A549 (cell line): Measurements from ENCODE around the gene MAGEA2.
"Not testable (repeated sequence)": the region's sequence is repeated elsewhere in the genome, so short reads cannot be mapped to it uniquely, and the experiment has no call there.

Experiments used
- CBX2 ChIP-seq: fragments of 200-600 bp; sonication (generic); IDR thresholded peaks from 2 replicates; pipeline ENCODE4 v1.6.1; 2016; ENCODE audit warnings: low read depth, mild to moderate bottlenecking, borderline replicate concordance
- ELK1 ChIP-seq: fragments of 150-350 bp; IDR thresholded peaks from 2 replicates; pipeline ENCODE4 v1.6.1; 2014; ENCODE audit warnings: low read depth, mild to moderate bottlenecking, low read length
- KDM1A ChIP-seq: fragments of 200-600 bp; sonication (generic); IDR thresholded peaks from 2 replicates; pipeline ENCODE4 v1.6.1; 2016; ENCODE audit warnings: low read depth, mild to moderate bottlenecking
- MAZ ChIP-seq: fragments of 150-350 bp; IDR thresholded peaks from 2 replicates; pipeline ENCODE4 v1.6.1; 2014; ENCODE audit warnings: antibody characterized with exemption, low read depth, low read length, borderline replicate concordance
- PHF8 ChIP-seq: fragments of 200-600 bp; sonication (generic); IDR thresholded peaks from 2 replicates; pipeline ENCODE4 v1.6.1; 2016; ENCODE audit warnings: low read depth, mild to moderate bottlenecking, antibody characterized with exemption, moderate library complexity, borderline replicate concordance
- TF ChIP-seq, protein P1 (sequence below): fragments of >200 bp; sonication (Bioruptor Twin); formaldehyde crosslinking; IDR thresholded peaks from 3 replicates; pipeline ENCODE4 v1.5.1; 2016
- TF ChIP-seq, protein P2 (sequence below): IDR thresholded peaks from 2 replicates; pipeline ENCODE4 v1.6.1; 2012

DNA sequence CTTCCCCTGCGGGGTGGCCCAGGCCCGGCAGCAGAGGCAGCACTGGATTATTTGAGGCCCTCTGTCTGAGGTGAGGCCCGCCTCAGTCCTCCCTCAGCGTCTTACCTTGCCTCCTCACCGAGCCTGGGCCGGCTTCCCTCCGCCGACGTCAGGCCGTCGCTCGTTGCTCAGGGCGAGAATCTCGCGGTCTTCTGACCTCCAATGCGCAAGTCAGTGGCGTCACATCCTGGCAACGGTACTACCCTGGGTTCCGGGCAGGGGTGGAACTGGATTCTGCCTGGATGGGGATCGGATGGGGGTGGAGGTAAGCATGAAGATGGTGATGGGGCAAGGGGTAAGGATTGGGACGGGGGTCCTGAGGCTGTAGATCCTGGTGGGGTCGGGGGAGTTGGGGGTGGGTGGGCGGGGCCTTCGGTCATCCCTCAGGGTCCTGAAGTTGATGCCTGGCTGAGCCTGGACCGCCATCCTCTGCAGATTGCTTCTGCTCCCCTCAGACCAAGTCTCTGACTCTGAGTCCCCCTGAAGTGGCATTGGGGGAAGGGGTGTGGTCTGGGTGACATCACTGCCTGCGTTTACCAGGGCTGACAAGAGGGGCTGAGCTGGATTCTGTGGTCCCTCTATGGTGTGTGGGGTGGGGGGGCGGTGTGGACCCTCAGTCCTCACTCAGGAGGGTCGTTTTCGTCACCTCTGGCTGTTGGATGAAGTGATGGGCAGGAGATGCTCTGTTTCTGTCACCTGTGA lies 16.1 kb upstream of the MAGEA2 start, which contains the start of gene MAGEA6:
- TF ChIP-seq, protein P1, sequence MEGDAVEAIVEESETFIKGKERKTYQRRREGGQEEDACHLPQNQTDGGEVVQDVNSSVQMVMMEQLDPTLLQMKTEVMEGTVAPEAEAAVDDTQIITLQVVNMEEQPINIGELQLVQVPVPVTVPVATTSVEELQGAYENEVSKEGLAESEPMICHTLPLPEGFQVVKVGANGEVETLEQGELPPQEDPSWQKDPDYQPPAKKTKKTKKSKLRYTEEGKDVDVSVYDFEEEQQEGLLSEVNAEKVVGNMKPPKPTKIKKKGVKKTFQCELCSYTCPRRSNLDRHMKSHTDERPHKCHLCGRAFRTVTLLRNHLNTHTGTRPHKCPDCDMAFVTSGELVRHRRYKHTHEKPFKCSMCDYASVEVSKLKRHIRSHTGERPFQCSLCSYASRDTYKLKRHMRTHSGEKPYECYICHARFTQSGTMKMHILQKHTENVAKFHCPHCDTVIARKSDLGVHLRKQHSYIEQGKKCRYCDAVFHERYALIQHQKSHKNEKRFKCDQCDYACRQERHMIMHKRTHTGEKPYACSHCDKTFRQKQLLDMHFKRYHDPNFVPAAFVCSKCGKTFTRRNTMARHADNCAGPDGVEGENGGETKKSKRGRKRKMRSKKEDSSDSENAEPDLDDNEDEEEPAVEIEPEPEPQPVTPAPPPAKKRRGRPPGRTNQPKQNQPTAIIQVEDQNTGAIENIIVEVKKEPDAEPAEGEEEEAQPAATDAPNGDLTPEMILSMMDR = not testable (repeated sequence)
- not testable (repeated sequence) for TF ChIP-seq PHF8, ELK1, CBX2, MAZ, KDM1A
- TF ChIP-seq, protein P2, sequence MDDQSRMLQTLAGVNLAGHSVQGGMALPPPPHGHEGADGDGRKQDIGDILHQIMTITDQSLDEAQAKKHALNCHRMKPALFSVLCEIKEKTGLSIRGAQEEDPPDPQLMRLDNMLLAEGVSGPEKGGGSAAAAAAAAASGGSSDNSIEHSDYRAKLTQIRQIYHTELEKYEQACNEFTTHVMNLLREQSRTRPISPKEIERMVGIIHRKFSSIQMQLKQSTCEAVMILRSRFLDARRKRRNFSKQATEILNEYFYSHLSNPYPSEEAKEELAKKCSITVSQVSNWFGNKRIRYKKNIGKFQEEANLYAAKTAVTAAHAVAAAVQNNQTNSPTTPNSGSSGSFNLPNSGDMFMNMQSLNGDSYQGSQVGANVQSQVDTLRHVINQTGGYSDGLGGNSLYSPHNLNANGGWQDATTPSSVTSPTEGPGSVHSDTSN = not testable (repeated sequence)
